ENCODE results near the gene ABCC1. TPM values are rescaled to one million over a fixed set of nuclear protein-coding genes. Genes with fewer than 3 reads are reported as not detected.
A peak's percentile ranks its signal among the peaks of the same experiment; 100 is the strongest.

The ABCC1 gene
- total and polyA plus RNA-seq, 2 of the 8 experiments (the other 6 are each of a cell fraction or from before 2014, with no cell fraction given): 42.6 to 66.8 TPM

- TF ChIP-seq USF2 (IDR thresholded peaks at IDR 0.05; ENCODE audit: low read length) (no peak), TCF12 (IDR thresholded peaks at IDR 0.05; ENCODE audit: low read depth, low read length) (no peak), CEBPB (IDR thresholded peaks at IDR 0.05; ENCODE audit: low read depth, low read length) (no peak), GTF2F1 (IDR thresholded peaks at IDR 0.05; ENCODE audit: borderline replicate concordance, low read depth, low read length) (no peak), POLR2A (IDR thresholded peaks at IDR 0.05; ENCODE audit: control extremely low read depth in 1 of 2, low read depth in 2 of 2, low read length in 2 of 2) (peak in 1 of 2 experiments; percentile 86; a peak in 2 of 3 replicates), CHD1 (IDR thresholded peaks at IDR 0.05; ENCODE audit: low read depth, low read length) (no peak), EP300 (IDR thresholded peaks at IDR 0.05; ENCODE audit: borderline replicate concordance in 1 of 2, low read depth in 2 of 2, low read length in 2 of 2) (no peak), ATF3 (IDR thresholded peaks at IDR 0.05; ENCODE audit: insufficient read depth, low read depth, low read length) (no peak), RXRA (IDR thresholded peaks at IDR 0.05; ENCODE audit: insufficient read depth, low read depth, low read length) (no peak), FOSL1 (IDR thresholded peaks at IDR 0.05; ENCODE audit: insufficient read depth, low read depth, low read length) (no peak), KDM5A (IDR thresholded peaks at IDR 0.05; ENCODE audit: low read length) (no peak), RAD21 (IDR thresholded peaks at IDR 0.05 in 1 of 2, conservative IDR thresholded peaks at IDR 0.05 in 1 of 2; ENCODE audit: low read depth in 2 of 2, low read length in 2 of 2) (no peak), ASH2L (IDR thresholded peaks at IDR 0.05; ENCODE audit: low read length) (no peak), CBX8 (IDR thresholded peaks at IDR 0.05; ENCODE audit: borderline replicate concordance, low read depth, low read length) (no peak), SIX5 (IDR thresholded peaks at IDR 0.05; ENCODE audit: low read depth, low read length) (no peak), ATF2 (IDR thresholded peaks at IDR 0.05; ENCODE audit: low read length) (no peak)
Observed at GRCh38 chr16:15970743-15971439, 21.5 kb downstream of the ABCC1 start (continued).
